HG03439 (cell line): ENCODE measurements around the gene SLC38A4.

Experiments
- ATAC-seq: cut with Tn5 transposase; IDR thresholded peaks from one replicate; pipeline ENCODE4 v1.9.1; 2021; ENCODE audit warnings: mild to moderate bottlenecking, moderate library complexity; ENCODE audit not compliant: unreplicated experiment

SLC38A4 gene

GRCh38 chr12:46818642-46819041, 7.2 kb downstream of the SLC38A4 start:
- no peak for ATAC-seq

DNA sequence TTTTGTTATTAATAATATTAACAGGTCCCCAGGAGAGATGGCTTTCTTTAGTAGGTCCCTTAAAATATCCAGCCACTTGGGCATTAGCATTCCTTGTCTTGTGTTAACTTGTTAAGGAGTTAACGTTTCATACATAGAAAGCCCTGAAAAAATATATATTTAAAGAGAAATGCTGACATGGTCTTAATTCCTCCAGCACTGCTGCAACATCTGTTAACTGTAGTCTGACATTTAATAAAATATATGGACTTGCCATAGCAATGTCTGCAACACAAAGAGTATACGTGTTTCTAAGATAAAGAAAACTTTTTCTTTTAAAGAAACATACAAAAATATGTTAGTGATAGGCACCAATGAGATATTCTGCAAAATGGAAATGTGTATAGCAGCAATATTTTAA, 10.0 kb downstream of the SLC38A4 start:
- no peak for ATAC-seq

DNA sequence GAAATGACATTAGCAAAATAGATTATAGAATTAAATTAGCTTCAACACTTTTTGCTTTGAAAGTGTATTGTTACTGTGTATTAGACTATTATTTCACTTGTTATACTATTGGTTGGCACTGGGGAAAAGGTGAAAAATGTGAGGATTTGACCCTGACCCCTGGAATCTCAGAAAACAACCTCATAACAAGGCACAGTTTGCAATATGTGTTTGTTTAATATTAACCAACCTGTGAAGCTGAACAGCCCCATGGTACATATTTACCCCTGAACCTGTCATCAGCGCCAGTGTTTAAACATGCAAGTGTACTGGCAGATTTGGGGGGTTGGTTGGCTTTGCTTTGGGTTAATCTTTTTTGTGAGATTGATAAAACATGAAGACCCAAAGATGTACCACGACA, 11.7 kb downstream of the SLC38A4 start:
- no peak for ATAC-seq

DNA sequence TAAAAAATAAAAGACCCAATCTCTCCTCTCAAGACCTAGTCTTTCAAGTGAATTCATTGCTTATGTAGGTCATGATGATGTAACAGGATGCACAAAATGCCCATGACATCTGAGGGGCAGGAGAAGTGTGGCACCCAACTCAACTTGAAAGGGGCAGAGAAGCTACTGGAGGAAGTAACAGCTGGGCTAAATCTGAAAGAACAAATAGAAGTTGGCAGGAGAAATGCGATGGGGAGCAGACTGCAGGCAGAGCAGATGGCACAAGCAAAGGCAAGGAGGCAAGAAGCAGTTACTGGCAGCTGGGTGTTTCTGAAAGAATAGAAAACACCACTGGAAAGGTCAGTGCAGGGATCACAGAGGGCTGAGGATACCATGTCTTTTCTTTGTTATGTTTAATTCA, 14.6 kb downstream of the SLC38A4 start:
- no peak for ATAC-seq

GRCh38 chr12:46808955-46809697, 16.7 kb downstream of the SLC38A4 start:
- no peak for ATAC-seq

- no peak for ATAC-seq
These were observed 17.5 kb downstream of the SLC38A4 start for GRCh38 chr12:46808317-46808716.

DNA sequence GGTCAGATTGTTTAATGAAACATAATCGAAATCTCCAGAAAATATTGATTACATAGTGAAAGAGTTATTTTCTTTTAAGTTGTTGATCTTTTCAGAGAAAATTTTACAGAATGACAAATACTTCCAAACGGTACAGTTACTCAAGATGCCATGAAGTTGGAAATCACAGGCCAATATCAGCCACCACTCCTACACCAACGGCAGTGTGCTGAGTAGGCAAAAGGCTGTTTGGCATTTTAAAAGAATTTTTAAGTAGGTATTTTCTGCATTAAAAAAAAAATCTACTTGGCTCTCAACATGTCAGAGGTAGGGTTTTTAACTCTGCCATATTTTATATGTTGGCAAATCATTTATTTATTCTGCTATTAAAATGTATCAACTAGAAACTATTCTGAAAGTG, 21.7 kb downstream of the SLC38A4 start:
- ATAC-seq, result no peak

DNA sequence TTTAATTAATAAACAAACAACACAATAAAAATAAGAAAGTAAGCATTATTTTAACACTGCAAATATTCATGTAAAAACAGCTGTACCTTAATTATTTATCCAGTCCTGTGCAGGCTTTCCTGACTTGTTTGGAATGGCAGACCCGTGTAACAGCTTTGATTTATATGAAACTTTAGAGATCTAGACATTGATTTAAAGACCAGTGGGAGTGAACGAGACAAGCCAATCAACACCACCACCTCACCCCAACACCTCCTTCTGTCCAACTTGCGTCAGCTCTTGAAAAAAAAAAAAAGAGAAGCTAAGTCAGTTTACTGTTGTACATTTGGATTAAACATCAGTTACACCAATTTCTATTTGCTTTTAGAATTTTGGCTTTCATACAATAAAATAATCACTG, 22.3 kb downstream of the SLC38A4 start:
- no peak for ATAC-seq

DNA sequence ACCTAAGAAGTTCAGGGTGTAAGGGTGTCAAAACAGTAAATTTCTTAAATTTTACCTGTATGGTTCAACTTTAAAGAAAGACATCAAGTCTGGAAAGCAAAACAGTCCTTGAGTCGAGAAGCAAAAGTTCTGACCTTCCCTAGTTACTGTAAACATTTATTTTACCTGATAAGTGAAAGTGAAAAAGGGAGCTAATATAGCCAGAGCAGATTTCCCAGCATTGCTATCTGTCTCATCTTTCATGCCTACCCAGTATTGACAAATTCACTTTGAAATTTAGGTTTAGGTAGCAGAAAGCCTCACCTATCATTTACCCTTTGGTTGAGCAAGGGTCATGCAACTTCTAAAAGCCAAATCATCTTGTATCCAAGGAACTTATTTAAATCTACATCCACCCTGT, 24.5 kb downstream of the SLC38A4 start:
- no peak for ATAC-seq

GRCh38 chr12:46800160-46800559, 25.6 kb downstream of the SLC38A4 start:
- no peak for ATAC-seq

DNA sequence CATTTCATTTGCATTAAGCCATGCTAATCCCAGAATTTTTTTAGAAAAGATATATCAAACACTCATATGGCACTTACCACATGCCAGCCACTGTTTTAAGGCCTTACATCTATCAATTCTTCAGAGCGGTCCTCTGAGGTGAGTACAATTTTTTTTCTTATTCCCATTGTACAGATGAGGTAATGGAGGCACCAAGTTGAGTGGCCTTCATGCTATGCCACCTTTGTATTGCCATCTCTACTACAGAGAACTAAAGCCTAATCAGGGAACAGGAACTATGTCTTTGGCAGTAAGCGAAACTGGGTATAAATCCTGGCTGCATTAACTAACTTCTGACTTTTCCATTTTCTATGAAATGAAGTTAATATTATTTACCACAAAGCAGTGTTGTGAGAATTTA, 27.1 kb downstream of the SLC38A4 start:
- no peak for ATAC-seq

DNA sequence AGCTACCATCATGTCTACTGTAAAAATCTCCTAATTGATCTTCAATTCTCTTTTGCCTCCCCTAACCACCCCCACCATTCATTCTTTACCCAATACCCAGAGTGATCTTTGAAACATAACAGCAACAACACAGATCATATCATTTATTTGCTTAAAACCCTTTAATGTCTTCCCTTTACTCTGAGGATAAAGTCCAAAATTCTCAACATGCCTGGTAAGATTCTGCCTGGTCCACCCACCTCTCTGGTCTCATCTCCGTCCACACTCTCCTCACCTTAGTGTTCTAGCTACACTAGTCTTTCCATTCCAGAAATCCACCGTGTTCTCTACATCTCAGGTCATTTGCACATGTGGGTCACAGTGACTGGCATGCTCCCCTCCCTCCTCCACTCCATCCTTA, 27.7 kb downstream of the SLC38A4 start:
- ATAC-seq, result no peak

DNA sequence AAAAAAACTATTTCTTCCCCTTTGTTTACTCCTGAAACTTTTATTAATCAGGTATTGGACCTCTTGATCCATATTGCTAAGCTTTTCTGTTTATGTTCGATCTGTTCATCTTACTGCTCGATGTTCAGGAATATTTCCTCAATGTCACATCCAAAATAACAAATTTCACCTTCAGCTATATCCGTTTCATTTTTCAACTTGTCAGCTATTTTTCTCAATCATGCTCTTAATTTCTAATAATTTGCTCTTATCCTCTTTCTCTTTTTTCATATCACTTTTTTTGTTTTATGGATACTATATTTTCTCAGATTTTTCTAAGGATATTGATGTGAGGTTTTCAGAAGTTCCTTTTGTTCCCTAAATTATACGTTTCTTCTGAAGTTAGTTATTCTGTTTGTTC, 29.8 kb downstream of the SLC38A4 start:
- ATAC-seq, result no peak

- ATAC-seq, result peak; percentile 66
These were observed 31.1 kb downstream of the SLC38A4 start for GRCh38 chr12:46794593-46795190.

GRCh38 chr12:46792925-46793324, 32.9 kb downstream of the SLC38A4 start:
- ATAC-seq, result no peak

- no peak for ATAC-seq
These were observed 35.7 kb downstream of the SLC38A4 start for GRCh38 chr12:46790066-46790465.

DNA sequence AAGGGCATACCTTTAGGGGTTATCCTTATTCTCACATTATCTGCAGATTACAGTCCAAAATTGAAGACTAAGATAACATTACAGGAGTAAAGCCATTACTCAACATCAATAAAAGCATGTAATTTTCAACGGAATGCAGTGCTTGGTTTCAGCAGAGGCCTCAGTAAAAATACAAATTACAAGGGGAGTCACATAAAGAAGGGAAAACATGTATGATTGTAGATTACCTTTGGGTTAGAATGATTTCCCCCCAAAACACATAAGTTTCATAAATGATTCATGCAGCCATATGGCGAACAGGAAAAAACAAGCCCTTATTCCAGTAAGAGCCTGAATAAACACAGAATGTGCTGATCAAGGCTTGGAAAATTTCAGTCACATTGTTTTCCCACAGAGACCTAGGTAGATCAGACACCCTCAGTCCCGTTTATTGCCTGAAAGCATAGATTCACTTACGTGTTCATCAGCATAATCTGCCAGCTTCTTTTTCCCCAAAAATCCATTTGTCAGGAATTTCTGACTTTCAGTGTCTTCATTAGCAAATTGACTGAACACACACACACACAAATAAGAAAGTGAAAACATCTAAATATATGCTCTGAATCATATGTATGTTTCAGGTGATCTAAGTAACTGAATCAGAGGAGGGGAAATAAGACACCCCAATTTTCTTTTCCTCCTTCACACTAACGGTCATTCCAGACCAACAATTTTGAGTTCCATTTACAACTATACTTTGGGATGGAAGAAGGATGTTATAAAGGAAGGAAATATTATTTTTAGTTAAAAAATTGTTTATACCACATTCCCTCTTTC, 37.5 kb downstream of the SLC38A4 start:
- no peak for ATAC-seq

- ATAC-seq, result no peak
These were observed 38.2 kb downstream of the SLC38A4 start for GRCh38 chr12:46787496-46788055.

DNA sequence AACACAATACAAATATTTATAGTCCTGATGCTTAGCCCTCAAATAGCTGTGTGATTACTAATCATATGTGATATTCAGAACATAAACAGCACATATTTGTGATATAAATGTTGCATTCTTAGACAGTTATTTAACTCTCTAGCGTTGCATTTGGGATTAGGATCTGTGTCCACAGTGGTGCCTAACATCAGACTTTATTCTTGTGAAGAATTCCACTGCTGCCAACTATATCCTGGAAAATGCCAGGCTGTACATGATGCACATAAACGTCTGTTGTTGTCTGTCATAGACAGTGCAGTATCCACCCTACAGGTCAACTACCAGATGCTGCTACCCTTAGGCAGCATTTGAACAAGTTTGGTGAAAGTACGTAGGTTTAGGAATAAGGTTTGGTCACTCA, 39.0 kb downstream of the SLC38A4 start:
- no peak for ATAC-seq

DNA sequence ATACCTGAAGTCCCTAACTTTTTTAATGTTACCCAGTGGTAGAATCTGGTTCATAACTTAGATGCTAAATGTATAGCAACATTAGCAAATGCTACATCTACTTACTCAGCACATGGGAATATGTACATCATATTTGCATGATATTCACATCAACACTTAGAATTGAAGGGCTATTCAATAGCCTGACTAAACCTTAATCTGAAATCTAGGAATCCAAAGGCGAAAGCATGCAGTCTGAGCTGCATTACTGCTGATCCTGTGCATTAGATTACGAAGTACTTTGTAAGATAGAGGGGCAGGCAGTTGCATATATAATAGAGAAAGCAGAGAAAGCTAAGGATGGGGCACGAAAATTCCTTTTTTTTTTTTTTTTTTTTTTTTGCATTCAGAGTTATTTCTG, 40.4 kb downstream of the SLC38A4 start:
- ATAC-seq, result no peak

DNA sequence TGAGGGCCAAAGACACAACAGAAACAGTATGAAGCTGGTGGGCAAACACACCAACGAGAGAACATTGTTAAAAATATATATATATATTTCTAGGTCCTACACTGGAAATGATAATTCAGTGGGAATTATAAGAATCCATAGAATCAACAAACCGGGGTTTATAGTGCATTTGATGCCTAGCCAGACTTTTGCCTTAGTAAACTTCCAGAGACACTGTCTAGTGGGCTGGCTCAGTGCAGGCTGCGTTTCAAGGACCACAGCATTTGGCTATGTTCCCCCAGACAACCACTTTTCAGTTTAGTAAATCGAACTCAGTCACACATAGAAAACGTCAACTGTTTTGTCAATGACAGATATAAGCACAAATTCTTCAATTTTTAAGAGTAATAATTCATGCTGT, 41.9 kb downstream of the SLC38A4 start:
- ATAC-seq, result no peak

DNA sequence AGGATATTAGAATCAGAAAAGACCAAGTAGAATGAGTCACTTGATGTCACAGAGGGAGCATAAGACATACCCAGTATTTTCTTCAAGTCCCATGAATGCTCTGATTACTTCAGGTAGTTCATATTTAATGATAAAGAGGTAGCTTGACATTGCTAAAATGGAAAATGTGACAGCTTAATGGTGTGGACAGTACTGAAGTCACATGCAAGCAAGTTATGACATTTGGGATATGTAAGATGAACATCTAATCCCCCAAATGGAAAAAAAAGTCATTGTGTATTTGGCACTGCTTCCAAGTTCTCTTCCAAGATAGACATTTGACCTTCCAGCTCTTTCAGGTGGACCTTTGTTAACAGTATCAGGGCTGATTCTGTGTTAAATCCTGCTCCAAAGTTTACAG, 45.9 kb downstream of the SLC38A4 start:
- ATAC-seq, result no peak
